GM04503 (cell line): ENCODE measurements around the gene BRIX1.
"Not testable (repeated sequence)": the region's sequence is repeated elsewhere in the genome, so short reads cannot be mapped to it uniquely, and the experiment has no call there.

Experiments
- DNase-seq: peaks from one replicate; pipeline ENCODE4 v3.0.0-alpha.2; 2012; ENCODE audit warnings: low read depth

BRIX1 gene

GRCh38 chr5:34967540-34967939 lies 52.0 kb downstream of the BRIX1 start:
- DNase-seq: no peak

- DNase-seq: no peak
Measured at GRCh38 chr5:34968258-34968657, 52.7 kb downstream of the BRIX1 start.

GRCh38 chr5:34970552-34970951 lies 55.0 kb downstream of the BRIX1 start:
- DNase-seq: no peak

- not testable (repeated sequence) for DNase-seq
Measured at GRCh38 chr5:34971655-34972054, 56.1 kb downstream of the BRIX1 start.
